Stimulated activated CD4-positive, alpha-beta T cell treated with anti-CD3 and anti-CD28 coated beads, Interleukin-4, amount 100 ng/mL, for 48 hours (primary cell): ENCODE data around the gene MTSS2.

Experiments
- DNase-seq, 2 donors: peaks; one replicate each; pipeline ENCODE4 v3.0.0-alpha.2; 2020; ENCODE audit warnings: low read depth in 2 of 2

The MTSS2 gene

DNA sequence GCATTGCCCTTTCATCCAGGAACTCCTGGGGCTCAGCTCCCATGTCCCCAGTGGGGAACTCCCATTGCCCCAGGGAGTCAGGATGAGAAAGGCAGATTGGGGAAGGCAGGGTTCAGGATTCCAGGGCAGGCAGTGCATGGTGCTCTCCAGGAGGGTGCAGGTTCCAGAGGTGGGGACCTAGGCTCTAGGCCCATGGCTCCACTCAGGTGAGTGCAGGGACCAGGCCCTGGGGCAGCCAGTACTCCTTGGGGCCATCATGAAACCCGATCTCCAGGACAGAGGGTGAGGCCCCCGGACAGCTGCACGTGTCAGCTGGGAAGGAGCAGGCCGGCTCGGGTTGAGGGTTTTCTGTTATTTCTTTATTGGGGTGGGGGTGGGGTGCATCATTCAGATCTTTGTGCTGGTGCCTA is 1.3 kb upstream of the MTSS2 start:
- no peak for DNase-seq

GRCh38 chr16:70686376-70687101 is 686 bp upstream of the MTSS2 start:
- no peak for DNase-seq

- DNase-seq = no peak
Measured at GRCh38 chr16:70685061-70685937, 554 bp downstream of the MTSS2 start.

DNA sequence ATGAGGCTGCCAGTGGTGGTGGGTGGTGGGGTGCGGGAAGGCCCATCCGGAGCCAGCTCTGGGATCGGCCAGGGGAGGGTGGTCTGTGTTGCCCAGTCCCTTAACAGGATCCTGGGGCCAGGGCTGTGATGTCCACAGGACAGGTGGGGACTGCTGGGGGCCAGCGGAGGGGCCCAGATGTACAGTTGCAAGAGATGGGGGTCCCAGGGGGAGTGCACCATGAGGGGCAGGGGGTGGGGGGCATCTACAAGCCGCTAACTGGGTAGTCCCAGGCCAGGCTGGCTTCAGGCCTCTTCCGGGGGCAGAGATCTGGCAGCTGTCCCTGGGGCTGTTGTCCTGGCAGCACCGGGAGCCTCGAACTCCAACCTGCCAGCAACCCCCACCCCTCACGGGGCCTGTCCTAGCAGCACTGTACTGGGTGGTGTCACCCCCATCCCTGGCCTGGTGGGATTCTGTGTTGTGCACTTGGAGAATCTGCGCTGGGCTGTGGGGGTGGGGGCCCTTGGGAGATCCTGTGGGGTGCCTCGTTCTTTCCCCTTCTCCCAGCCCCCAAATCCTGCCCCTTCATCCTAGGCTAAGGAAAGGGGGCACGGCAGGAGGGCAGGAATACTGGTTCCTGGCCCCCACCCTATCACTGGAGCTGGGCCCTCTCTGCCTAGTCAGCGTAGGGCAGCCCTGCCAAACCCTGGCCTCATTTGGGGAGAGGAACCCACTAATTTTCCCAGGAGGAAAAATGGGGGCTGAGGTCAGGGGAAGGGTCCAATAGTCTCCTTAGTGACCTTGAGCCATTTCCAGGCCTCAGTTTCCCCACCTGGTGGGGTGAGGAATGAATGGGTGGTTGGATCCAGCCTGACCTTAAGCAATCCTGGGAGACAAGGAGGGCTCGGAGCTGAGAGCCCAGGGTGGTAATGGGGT is 1.4 kb downstream of the MTSS2 start:
- DNase-seq = no peak

DNA sequence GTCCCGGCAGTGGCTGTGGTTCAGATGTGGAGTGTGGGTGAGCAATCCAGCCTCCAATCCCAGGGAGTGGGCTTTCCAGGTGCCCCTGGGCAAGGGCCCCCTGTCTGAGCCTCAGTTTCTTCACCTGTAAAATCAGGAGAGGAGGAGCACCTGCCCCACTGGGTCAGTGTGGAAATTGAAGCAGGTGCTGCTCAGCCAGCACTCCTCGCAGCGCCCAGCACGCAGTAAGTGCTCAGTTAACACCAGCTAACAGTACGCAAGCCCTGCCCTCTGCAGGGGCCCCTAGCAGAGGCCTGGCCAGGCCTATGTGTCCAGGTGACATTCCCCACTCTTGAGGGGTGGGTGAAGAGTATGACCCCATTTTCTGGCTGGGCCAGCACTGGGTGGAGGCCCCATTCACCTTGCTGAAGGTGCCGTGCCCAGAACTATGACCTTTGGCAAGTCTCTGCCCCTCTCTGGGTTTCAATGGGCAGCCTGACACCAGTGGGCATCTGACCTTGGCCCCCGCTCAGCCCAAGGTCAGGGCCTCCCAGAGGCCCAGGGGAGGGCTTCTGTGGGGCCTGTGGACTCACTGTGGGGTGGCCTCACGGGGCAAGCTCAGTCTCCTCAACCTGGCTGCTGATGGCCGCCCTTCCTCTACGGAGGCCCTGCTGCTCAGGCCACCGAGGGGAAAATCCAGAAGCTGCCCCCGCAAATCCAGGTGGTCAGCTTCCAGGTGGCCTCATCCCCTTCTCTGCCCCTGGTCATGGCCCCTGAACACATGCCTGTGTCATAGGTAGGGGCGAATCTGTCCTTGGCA is 2.5 kb downstream of the MTSS2 start:
- no peak for DNase-seq

GRCh38 chr16:70682239-70683145 is 3.4 kb downstream of the MTSS2 start:
- DNase-seq = no peak

DNA sequence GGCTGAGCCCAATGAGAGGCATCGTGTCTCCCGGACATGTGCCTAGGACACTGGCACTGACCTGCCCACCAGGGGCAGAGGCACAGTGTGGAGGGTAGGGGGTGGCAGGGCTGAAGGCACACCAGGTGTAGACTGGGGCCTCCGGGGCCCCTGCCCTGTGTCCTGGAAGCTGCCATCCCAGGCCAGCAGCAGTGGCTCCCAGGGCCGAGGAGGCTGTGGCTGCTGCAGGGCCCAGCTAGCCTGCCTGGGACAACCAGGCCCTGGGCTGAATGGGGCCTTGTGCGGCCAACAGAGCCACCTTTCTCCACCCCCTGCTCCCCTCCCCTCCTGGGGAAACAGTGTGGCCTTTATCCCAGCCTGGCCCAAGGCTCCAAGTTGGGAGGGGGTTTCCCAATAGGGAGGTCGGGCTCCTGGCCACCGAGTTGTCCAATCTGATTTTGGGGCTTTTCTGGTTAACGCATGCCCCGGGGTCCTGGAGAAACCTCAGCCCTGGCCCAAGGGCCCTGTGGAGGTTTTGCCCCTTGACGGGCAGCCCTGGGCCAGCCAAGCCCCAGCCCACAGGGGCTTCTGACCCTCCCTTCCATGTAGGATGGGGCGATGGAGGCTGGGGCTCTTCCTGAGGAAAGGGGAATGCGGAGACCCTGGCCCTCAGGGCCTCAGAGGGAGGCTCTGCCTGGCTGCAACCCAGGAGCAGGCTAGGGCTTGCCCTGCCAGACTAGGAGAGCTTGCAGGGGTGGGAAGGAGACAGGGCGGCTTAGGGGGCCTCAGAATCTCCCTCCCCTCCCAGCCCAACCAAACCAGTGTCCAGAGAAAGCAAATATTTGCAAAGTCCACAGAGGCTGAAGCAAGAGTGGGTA is 4.2 kb downstream of the MTSS2 start:
- no peak for DNase-seq

GRCh38 chr16:70680495-70681381 is 5.1 kb downstream of the MTSS2 start:
- no peak for DNase-seq

DNA sequence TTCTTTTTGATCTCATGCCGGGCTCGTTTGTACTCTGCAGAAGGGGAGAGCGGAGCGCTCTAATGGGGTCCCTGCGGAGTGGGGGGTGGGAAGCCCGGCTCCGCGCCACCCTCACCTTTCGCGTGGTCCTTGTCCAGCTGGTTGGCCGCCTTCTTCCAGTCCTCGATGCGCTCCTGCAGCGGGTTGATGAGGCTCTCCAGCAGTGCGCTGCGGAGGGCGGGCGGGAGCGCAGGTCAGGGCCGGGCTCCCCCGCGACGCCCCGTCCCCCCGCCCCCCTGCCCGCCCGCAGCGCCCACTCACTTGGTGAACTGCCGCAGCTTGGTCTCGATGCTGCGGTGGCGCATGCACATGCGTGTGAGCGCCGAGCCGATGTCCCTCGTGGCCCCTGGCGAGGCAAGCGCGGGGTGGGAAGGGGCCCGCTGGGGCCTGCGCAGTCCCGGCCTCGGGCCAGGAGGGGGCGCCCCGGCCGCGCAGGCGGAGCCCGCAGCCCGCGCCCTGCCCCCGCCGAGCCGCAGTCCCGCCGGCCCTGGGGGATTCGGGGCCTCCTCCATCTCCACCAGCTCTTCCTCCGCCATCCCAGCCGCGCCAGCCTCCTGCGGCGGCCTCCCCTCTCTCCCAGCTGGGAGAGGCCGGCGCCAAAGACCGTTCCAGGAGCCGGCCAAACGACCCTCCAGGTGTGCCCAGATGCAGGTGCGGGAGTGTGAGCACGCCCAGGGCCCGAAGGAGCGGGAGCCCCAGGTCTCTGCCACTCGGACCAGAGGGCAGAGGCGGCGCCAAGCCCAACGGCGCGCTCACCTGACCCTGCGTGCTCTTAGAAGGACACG is 6.0 kb downstream of the MTSS2 start:
- DNase-seq = no peak

GRCh38 chr16:70678898-70679670 is 6.8 kb downstream of the MTSS2 start:
- DNase-seq = no peak

DNA sequence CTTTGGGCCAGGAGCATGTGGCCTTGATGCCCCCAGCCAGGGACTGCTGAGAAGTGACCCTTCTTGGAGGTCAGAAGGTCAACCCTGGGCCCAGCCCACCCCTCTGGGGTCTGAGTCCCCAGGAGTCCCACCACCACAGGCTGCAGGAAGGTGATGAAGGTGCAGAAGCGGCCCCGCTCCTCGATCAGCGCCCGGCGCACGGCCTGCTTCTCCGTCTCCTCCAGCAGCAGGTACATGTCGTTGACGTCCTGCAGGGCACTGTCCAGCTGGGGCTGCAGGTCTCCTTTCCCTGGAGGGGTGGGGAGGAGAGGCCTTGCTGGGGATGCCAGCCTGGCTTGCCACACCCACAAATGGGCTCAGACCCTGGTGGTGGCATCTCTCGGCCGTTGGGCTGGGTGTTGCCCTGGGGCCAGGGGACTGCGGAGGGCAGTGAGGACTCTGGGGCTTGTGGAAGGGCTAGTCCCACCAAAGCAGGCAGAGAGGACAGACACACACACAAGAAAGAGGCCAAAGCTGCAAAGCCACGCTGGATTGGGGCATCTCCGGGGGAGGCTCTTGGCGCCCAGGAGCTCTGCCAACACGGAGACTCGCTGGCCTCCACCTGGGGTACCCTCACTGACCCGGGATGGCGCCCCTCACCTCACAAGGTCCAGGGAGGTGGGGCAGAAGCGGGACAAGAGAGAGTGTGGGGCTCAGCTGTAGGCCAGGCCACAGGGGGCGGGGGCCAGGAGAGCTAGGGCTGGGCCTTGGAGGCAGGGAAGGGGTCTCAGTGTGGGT is 7.5 kb downstream of the MTSS2 start:
- DNase-seq = no peak

GRCh38 chr16:70677499-70678120 is 8.2 kb downstream of the MTSS2 start:
- DNase-seq = no peak

DNA sequence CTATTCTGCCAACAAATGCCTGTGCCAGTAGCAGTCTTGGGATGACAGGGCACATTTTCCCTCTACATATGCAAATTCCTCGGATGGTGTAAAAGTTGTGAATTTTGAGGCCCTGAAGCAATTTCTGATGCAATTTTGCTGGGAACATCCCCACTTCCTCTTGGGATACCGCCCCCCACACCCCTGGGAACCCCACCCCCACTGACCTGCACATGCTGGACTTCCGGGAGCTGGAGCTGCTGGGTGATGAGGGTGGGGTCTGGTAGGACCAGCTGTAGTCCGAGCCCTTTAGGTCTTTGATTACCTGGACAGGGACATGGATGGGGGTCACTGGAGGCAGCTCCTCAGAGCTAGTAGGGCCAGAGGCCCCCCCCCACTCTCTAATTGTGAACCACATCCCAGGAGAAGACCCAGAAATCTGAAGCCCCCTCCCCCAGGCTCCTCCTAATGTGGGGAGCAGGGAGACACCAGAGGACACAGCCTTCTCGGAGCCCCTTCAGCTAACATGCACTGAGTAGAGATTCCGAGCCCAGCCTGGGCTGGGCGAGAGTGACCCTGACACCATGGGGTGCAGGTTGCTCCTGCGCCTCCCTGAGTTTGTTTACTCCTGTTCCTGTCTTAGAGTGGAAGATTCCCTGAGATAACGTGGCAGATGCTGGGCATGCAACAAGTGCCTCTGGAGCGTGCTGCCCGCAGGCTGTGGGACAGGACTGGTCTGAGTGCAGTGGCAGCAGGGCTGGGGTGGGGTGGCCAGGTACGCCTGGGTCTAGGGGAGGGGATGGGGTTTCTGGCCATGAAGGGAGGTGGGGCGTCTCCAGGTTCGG is 9.0 kb downstream of the MTSS2 start:
- no peak for DNase-seq

- DNase-seq = no peak
Measured at GRCh38 chr16:70675851-70676513, 9.9 kb downstream of the MTSS2 start.
